Left lung (tissue), 10 donors: ENCODE measurements around the gene RIT2. TPM values are rescaled to one million over a fixed set of nuclear protein-coding genes. Genes with fewer than 3 reads are reported as not detected.

Experiments used
- ATAC-seq: fragments of 200-7000 bp; cut with Tn5 transposase; one replicate; pipeline ENCODE4 v1.9.1; 2020; ENCODE audit warnings: moderate library complexity
- DNase-seq, 4 donors: peaks; one replicate each; pipeline ENCODE4 v3.0.0-alpha.2; 2013 to 2020
- H3K27ac ChIP-seq, 2 donors: fragments of 200-600 bp; sonication (generic) in 1 of 2; one replicate each; pipeline versions ENCODE4 v1.5.0 to v1.8.0; 2020 to 2021
- H3K27me3 ChIP-seq, 2 donors: fragments of 200-600 bp; sonication (generic) in 1 of 2; one replicate each; pipeline versions ENCODE4 v1.5.0 to v1.8.0; 2020 to 2021
- H3K36me3 ChIP-seq, 2 donors: fragments of 200-600 bp; sonication (generic) in 1 of 2; one replicate each; pipeline versions ENCODE4 v1.5.0 to v1.8.0; 2020 to 2021
- H3K4me1 ChIP-seq, 2 donors: fragments of 200-600 bp; one replicate each; pipeline ENCODE4 v1.8.0; 2021
- H3K4me3 ChIP-seq, 2 donors: fragments of 200-600 bp; sonication (generic) in 1 of 2; one replicate each; pipeline versions ENCODE4 v1.5.0 to v1.8.0; 2020 to 2021; ENCODE audit warnings: mild to moderate bottlenecking in 1 of 2
- H3K9me3 ChIP-seq, 2 donors: fragments of 200-600 bp; sonication (generic) in 1 of 2; one replicate each; pipeline versions ENCODE4 v1.5.0 to v1.8.0; 2020 to 2021
- intact Hi-C, 2 donors: fragments of 100-400 bp; cut with DNase I; formaldehyde crosslinking; loops; one replicate each; pipeline versions ENCODE4 v1.11.2 to v1.14.2; 2022
- polyA plus RNA-seq, 6 donors: library from polyadenylated mRNA; unstranded; fragments of 120-200 nt; gene quantifications; one replicate each; pipeline ENCODE4 v1.2.1, GENCODE V29; 2013; ENCODE audit not compliant: insufficient read length in 6 of 6
- total RNA-seq, 2 donors: library from RNA; stranded (reverse); fragmentation: NEBNext Ultra II Directional; extraction: Animal tissue kit (Norgen Biotek cat#: 25700); gene quantifications; one replicate each; pipeline ENCODE4 v1.2.1, GENCODE V29; 2021
- TF ChIP-seq, protein P1 (sequence below), 2 donors: fragments of 200-600 bp; sonication (generic) in 1 of 2; IDR thresholded peaks; one replicate each; pipeline versions ENCODE4 v1.5.0 to v1.8.0; 2021; ENCODE audit warnings: antibody characterized with exemption in 2 of 2
- donor health status: DM: no; HTN: yes; CAD: no.
- donor health status: DM: no; HTN: no; CAD: no.

RIT2 gene
- total and polyA plus RNA-seq, 8 donors = not detected

DNA sequence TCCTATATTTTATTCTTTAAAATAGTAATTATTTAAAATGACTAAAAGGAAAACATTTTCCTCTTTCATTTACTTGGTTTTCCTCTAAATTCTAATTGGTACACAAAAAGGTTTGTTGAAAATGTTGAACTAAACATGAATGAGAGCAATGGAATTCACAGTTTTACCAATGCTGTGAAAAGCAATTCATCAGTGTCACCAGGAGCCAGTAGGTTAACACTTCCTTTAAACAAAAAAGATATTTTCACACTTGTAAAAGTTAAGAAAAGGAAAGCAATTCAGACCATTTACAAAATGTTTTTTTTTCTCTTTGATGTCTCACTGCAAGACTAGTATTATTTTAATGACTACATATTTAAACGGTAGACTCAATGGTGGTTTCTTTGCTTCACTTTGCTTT is 341.6 kb downstream of the RIT2 start:
- no peak for ATAC-seq
- Histone ChIP-seq H3K27me3 (no peaks in the 10 kb centered on the region), H3K4me3 (no peak overlapping the region), H3K9me3 (no peaks in the 10 kb centered on the region), H3K4me1 (no peaks in the 10 kb centered on the region), H3K36me3 (no peaks in the 10 kb centered on the region), H3K27ac (no peak overlapping the region)
- intact Hi-C loops = no loop called here
- TF ChIP-seq, protein P1, sequence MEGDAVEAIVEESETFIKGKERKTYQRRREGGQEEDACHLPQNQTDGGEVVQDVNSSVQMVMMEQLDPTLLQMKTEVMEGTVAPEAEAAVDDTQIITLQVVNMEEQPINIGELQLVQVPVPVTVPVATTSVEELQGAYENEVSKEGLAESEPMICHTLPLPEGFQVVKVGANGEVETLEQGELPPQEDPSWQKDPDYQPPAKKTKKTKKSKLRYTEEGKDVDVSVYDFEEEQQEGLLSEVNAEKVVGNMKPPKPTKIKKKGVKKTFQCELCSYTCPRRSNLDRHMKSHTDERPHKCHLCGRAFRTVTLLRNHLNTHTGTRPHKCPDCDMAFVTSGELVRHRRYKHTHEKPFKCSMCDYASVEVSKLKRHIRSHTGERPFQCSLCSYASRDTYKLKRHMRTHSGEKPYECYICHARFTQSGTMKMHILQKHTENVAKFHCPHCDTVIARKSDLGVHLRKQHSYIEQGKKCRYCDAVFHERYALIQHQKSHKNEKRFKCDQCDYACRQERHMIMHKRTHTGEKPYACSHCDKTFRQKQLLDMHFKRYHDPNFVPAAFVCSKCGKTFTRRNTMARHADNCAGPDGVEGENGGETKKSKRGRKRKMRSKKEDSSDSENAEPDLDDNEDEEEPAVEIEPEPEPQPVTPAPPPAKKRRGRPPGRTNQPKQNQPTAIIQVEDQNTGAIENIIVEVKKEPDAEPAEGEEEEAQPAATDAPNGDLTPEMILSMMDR (IDR thresholded peaks at IDR 0.05) = no peak
- DNase-seq = no peak

DNA sequence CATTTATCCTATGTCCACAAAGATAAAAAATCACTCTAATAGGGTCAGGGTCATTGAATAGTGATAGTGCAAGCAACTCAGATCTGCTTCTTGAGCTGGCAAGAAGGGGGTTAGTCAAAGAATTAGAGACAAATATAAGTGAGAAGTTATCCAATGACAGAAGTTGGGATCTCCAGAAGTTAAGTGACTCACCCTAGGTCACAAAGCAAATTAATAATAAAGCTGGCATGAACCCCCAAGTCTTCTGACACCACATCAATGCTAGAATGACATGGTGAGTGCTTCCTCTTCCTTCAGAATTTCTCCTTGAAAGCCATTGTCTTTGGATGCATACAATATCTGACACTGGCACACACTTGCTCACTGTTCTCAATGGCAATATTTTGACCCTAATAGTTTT is 343.5 kb downstream of the RIT2 start:
- DNase-seq = no peak
- no peak overlapping the region for H3K4me3 ChIP-seq
- no peaks in the 10 kb centered on the region for H3K4me1 ChIP-seq
- TF ChIP-seq, protein P1 (IDR thresholded peaks at IDR 0.05) = no peak
- intact Hi-C loops = no loop called here
- no peaks in the 10 kb centered on the region for H3K36me3 ChIP-seq
- no peaks in the 10 kb centered on the region for H3K9me3 ChIP-seq
- no peak overlapping the region for H3K27ac ChIP-seq
- H3K27me3 ChIP-seq = no peaks in the 10 kb centered on the region
- ATAC-seq = no peak

DNA sequence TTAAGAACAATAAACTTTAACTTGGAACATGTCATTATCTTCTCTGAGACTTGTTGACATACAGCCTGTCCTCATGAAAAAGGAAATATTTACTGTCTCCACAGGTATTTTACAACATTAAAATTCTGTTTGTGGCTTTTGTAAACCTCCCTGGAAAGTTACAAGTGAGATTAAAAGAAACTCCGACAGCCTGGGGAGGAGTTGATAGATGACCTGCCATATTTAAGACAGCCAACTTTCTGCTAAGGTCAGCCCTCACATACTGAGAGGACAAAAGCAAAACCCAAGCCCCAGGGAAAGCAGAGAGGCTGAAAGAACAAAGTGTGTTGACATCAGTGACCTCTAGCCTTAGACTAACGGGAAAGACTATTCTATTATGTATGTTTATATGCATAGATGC is 350.2 kb downstream of the RIT2 start:
- DNase-seq = no peak

DNA sequence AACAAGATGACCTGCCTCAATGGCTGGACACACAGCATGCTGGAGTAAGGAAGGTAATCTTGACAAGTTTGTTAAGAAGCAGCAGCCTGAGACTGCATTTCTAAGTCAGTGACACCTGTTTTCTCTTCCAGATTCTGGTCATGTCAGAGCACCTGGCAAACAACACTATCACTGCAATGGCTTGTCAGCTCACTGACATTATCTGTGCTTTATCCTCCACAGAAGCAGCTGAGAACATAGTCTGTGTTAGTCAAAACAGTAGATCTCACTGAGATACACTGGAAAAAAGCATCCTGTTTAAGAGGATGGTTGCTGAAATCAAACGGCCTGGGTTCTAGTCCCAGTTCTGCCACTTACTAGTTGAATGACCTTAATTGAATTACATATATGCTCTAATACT is 355.2 kb downstream of the RIT2 start:
- Histone ChIP-seq H3K27ac (no peak overlapping the region), H3K36me3 (no peaks in the 10 kb centered on the region), H3K4me3 (no peak overlapping the region), H3K9me3 (no peaks in the 10 kb centered on the region), H3K4me1 (no peaks in the 10 kb centered on the region), H3K27me3 (no peaks in the 10 kb centered on the region)
- DNase-seq = no peak
- TF ChIP-seq, protein P1 (IDR thresholded peaks at IDR 0.05) = no peak
- ATAC-seq = no peak
- intact Hi-C loops = no loop called here

More for the DNA sequence above, 350.2 kb downstream of the RIT2 start:
- Histone ChIP-seq H3K27me3 (no peaks in the 10 kb centered on the region), H3K9me3 (no peaks in the 10 kb centered on the region), H3K27ac (no peak overlapping the region), H3K36me3 (no peaks in the 10 kb centered on the region), H3K4me1 (no peaks in the 10 kb centered on the region), H3K4me3 (no peak overlapping the region)
- ATAC-seq = no peak
- TF ChIP-seq, protein P1 (IDR thresholded peaks at IDR 0.05) = no peak
- intact Hi-C loops = no loop called here

DNA sequence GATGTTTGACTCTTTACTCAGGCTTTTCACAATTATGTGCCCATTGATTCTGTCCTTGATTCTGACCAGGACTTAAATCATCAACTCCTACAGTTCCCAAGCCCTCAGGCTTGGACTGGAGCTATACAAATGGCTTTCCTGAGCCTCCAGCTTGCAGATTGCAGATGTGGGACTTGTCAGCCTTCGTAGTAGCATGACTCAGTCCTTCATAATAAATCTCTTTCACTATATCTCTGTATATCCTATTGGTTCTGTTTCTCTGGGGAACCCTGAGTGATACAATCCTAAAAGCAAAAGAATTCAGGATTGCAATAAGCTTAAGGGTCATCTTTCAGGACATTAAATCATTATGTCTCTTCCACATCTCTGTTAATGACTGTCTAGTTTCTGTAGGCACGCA is 356.6 kb downstream of the RIT2 start:
- Histone ChIP-seq H3K27ac (no peak overlapping the region), H3K4me1 (no peaks in the 10 kb centered on the region), H3K9me3 (no peaks in the 10 kb centered on the region), H3K4me3 (no peak overlapping the region), H3K27me3 (no peaks in the 10 kb centered on the region), H3K36me3 (no peaks in the 10 kb centered on the region)
- intact Hi-C loops = no loop called here
- DNase-seq (no peak), ATAC-seq (no peak)
- TF ChIP-seq, protein P1 (IDR thresholded peaks at IDR 0.05) = no peak
